ENCODE results near the gene GPR151.
"Not testable (repeated sequence)": the region's sequence is repeated elsewhere in the genome, so short reads cannot be mapped to it uniquely, and the experiment has no call there.

The GPR151 gene

DNA sequence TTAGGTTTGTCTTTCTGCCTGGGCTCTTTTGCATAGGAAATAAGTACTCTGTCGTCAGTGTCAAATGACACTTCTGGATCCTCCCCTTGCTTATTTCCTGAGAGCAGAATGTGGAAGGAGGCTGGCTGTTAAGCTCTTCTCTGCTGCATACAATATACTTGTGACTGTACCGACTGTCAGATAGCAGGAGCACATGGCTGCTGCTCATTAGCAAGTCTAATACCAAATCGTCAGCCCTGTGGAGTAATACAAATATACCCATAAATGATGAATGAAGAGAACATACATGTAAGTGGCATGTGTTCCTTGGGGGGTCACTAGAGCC is at the start of gene GPR151:
Gene GPR151 (minus strand): TSS at position 40 of the 325 bp plus-strand sequence. CDS start 77 bp downstream, outside the sequence.
- in situ Hi-C loops (cut with MboI; ENCODE audit: low sequenced_read_pairs) = no loop called here

DNA sequence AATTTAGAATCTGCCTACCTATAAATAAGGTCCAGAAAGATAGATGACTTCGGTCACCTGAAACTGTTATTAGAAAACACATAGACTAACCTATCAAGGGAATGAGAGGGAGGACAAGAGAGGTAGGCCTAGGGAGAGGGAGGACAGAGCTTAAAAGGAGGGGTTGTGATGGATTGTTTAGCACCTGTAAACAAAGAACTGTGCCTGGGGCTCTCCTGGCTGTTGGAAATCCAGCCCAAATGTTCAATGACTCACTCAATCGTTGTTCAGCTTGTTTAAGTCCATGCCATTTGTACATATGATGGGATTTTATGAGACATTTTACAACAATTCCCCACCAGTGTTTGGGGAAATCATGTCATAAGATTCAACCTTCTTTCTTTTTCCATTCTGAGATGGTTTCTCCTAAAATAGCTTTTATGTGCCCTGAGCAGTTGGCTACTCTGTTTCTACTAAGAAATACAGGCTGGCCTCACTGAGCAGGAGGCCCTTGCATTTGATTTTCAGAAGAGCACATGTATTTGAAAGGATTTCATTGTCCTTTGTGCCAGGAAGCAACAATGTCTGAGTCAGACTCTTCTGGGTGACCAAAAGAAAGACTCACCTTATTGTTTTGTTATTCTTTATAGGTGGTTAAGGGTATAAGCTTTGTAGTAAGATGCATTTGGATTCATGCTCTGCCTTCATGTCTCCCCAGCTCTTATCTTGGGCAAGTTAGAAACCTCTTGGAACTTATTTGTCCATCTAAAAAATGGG is 48.2 kb upstream of the GPR151 start:
- in situ Hi-C loops (cut with MboI; ENCODE audit: low sequenced_read_pairs) = no loop called here

DNA sequence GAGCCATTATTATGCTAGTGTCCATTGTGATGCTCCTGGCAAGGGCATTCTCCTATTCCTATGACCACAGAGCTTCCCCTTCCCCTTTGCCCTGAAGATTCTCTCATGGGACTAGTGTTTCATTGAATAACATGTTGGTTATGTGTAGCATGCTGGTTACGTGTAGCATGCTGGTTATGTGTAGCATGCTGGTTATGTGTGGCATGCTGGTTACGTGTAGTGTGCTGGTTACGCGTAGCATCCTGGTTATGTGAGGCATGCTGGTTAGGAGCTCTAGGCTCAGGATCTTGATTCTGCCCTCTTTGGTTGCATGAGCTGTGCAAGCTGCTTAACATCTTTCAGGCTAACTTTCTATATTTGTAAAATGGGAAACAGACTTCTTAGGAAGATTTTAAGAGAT is 46.5 kb upstream of the GPR151 start:
- in situ Hi-C loops (cut with MboI; ENCODE audit: low sequenced_read_pairs) = no loop called here

DNA sequence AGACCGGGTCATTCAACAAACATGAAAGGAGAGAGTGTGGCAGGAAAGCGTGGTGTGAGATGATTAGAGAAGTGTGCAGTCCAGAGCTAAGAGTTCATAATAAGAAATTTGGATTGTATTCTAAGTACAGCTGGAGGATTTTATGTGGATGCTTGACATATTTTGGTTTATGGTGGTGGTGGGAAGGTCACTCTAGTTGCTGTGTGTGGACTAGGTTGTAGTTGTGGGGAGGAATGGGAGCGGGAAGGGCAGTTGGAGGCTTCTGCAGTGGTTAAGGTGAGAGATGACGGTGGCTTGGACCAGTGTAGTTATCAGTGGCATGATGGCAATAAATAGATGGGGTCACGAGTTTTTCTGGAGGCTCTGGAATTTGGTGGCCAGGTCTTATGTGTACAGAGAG is 45.7 kb upstream of the GPR151 start:
- in situ Hi-C loops (cut with MboI; ENCODE audit: low sequenced_read_pairs) = no loop called here

DNA sequence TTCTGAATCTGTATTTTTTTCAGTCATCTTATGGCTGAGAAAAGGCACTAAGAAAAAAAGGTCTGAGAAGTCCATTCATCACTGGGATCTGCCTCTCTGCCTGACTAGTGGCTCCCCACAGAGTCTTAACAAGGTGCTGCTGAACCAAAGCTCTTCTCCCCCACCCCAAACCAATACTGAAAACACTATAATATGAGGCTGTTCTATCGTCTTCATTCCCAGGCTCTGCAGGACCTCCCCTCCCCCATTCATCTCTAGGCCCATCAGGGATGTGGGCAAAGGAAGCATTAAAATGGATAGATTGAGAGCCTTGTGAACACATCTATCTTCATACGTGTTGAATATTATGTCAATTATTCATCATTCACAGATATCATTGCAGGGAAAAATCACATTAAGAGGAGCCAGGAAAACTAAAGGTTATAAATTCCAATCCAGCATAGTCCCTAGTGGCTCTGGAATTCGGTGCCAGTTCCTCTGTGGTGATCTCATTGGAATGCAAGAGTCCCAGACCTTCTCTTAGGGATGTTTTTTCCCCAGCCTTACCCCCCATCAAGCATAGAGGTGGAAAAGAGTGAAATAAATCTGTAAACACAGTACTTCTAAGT is 44.3 kb upstream of the GPR151 start:
- in situ Hi-C loops (cut with MboI; ENCODE audit: low sequenced_read_pairs) = no loop called here

DNA sequence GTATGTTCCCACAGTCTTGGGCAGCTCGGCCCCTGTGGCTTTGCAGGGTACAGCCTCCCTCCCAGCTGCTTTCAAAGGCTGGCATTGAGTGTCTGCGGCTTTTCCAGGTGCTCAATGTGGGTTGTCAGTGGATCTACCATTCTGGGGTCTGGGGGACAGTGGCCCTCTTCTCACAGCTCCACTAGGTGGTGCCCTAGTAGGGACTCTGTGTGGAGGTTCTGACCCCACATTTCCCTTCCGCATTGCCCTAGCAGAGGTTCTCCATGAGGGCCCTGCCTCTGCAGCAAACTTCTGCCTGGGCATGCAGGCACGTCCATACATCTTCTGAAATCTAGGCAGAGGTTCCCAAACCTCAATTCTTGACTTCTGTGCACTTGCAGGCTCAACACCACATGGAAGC is 40.9 kb upstream of the GPR151 start:
- in situ Hi-C loops (cut with MboI; ENCODE audit: low sequenced_read_pairs) = not testable (repeated sequence)

DNA sequence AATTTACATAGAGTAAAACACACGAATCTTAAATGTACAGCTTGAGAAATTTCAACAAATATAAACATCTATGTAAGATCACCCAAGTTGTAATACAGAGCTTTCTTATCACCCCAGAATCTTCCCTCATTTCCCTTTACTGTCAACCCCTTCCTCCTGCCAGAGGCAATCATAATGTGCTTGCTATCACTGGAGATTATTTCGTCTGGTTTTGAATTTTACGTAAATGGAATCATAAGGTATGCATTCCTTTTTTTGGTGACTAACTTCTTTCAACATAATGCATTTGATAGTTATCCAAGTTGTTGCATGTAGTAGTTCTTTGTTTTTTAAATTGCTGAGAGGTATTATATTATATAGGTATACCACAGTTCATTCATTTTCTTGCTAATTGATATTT is 37.5 kb upstream of the GPR151 start:
- in situ Hi-C loops (cut with MboI; ENCODE audit: low sequenced_read_pairs) = no loop called here

DNA sequence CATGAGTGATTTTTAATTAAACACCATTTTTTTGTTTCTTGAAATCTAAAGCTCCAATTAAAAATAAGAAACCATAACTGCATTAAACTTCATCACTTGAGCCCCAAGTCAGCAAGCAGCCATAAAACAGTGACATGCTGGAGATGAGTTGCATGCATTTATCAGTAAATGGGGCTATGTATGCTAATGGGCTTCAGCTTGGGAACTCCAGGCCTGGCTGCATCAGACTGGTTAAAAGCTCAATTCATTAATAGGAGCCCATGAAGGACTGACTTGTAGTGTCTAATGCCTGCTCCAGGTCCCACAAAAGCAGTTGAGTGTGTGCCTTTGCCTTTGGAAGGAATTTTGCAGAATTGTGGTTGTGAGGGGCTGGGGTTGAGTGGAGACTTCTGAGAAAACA is 33.6 kb upstream of the GPR151 start:
- in situ Hi-C loops (cut with MboI; ENCODE audit: low sequenced_read_pairs) = loop anchor here (25.0 kb wide), 1 partner anchor 413 kb away; no protein-coding TSS in a partner anchor

DNA sequence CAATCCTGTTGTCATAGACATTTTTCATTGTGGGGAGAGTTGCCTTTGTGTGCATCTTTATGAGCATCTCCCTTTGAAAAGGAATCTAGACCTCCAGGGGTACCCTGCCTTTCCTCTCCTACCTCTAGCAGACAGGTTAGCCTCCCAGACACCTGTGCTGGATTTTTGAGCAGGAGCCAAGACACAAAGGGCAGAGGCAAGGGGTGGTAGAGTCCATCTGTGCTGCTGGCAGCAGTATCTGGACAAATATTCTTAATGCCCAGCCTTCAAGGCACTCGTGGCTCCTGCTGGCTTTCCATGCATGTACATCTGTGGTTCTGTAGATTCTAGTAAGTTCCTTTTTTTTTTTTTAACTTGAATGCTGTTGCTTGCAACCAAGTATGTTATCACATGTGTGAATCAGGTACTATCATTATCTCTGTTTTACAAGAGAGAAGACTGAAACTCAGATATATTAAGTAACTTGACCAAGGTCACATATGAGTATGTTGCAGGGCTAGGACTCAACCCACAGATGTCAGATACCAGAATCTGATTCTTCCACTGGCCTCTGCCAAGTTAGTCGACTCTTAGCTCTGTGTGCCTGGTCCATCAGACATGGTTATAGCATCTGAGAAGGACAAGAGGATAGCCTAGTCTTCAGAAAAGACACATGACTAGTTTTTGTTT is 32.9 kb upstream of the GPR151 start:
- in situ Hi-C loops (cut with MboI; ENCODE audit: low sequenced_read_pairs) = loop anchor here (25.0 kb wide), 1 partner anchor 413 kb away; no protein-coding TSS in a partner anchor

DNA sequence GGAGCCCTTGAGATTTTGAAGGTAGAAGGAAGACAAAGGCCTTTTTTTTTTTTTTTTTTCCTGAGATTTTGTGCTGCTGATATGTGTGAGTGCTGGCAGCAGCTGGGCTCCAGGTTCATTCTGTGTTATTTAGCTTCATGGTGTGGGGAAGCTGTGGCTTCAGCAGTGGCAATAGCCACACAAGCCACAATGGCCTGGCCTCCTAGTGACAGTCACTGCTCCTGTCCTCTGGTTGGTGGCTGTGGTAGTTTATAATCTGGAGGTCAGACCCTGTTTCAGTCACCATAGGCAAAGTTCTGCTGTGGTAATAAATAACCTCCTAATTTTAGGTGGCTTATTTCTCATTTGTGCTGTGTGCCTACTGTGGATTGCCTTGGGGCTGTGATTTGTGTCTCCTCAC is 28.2 kb upstream of the GPR151 start:
- in situ Hi-C loops (cut with MboI; ENCODE audit: low sequenced_read_pairs) = loop anchor here (25.0 kb wide), 1 partner anchor 418 kb away; no protein-coding TSS in a partner anchor

DNA sequence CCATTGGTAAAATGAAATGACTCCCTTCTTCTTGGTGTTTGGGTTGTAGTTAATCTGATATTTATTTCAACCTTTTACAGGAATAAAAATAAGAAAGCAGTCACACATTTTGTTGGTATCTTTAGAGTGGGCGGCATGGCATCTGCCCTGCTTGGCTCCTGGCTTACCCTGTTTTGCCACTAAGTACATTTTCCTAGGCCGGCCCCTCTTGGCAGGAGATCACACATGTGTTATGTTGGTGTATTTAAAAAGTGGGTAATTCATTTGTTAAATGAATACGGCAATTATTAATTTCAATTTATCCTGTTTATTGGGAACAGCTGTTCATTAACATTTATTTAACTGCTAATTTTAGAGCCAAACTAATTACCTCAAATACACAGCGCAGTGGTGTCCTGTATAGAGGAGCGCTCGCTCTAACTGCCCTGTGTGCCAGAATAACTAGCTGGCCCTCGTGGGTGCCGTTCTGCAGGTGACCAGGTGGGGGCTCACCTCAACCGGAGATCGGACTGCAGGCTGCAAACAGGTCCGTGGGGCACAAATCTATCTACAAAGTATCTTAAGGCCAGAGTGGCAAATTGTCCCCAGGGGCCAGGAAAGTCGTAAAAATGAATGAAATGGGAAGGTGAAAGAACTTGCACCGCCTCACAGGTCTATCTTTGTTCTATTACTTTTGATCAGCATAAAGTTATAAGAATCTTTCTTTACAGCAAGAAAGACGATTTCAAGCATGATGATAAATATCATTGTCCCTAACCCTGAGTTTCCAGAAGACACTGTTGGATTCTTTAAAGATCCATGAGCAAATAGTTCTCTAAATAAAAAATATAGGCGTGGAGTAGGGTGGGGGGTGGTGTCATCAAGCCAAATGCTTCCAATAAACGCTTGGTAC is 26.2 kb upstream of the GPR151 start:
- in situ Hi-C loops (cut with MboI; ENCODE audit: low sequenced_read_pairs) = loop anchor here (25.0 kb wide), 1 partner anchor 420 kb away; no protein-coding TSS in a partner anchor

DNA sequence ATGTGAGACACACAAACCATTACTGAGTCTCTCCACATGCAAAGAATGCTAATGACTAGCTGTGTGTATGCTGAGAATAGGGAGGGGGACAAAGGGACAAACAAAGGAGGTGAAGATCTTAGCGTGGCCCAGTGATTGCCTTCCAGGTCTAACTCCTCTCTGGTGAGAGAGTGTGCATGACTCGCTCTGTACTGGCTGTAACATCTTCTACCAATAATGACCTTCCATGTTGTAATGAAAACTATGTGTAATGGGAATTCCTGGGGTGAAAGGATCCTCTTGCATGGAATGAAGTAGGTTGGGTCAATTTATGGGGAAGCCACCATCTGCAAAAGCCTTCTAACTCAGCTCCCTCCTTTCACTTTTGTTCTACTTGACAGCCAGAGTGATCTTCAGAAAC is 24.4 kb upstream of the GPR151 start:
- in situ Hi-C loops (cut with MboI; ENCODE audit: low sequenced_read_pairs) = loop anchor here (25.0 kb wide), 1 partner anchor 422 kb away; no protein-coding TSS in a partner anchor

DNA sequence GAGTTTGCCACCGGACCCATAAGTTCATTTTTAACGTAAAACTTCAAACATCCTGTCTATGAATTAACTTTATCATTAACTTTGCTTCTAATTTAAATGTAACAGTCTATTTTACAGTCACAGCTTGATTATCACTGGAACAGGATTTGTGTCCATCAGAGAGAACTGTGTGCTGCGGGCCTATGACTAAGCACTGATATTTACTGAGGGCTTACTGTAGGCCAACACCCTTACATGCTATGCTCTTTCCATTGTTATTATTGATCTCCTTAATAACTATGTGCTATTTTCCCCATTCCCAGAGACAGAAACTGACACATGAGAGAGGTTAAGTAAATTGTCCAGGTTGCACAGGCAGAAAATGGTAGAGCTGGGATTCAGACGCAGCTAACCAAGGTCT is 24.0 kb upstream of the GPR151 start:
- in situ Hi-C loops (cut with MboI; ENCODE audit: low sequenced_read_pairs) = loop anchor here (25.0 kb wide), 1 partner anchor 422 kb away; no protein-coding TSS in a partner anchor

DNA sequence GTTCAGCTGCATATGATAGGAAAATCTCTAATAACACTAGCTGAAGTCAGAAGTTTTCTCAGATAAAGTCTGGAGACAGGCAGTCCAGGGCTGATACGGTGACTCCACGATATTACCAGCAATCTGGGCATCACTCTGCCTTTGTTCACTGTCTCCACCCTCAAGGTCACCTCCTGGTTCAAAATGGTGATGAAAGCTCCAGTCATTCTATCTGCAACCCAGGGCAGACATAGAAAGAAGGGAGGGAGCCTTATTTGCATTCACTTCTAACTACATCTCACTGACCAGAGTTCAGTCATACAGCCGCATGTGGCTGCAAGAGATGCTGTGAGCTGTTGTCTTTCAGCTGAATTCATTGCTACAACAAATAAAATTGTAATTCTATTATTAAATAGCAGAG is 22.4 kb upstream of the GPR151 start:
- in situ Hi-C loops (cut with MboI; ENCODE audit: low sequenced_read_pairs) = loop anchor here (25.0 kb wide), 1 partner anchor 424 kb away; no protein-coding TSS in a partner anchor

DNA sequence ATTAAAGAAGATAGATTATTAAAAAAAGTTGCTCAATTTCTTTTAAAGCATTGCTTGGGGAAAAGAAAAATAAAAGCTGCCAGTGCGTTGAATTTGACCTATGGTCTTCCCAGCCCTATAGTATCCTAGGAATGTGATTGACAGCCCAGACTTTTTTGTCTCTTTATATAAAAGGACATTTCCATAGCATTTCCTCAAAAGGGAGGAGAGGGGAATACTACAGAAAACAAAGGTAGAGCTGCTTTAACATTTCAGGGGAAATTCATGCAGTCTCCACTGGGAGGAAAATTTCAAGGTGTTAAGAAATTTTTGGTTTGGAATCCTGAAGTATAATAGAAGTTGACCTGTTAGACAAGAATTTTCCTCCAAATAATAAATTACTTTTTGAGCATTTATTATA is 17.9 kb upstream of the GPR151 start:
- in situ Hi-C loops (cut with MboI; ENCODE audit: low sequenced_read_pairs) = loop anchor here (25.0 kb wide), 1 partner anchor 428 kb away; no protein-coding TSS in a partner anchor

DNA sequence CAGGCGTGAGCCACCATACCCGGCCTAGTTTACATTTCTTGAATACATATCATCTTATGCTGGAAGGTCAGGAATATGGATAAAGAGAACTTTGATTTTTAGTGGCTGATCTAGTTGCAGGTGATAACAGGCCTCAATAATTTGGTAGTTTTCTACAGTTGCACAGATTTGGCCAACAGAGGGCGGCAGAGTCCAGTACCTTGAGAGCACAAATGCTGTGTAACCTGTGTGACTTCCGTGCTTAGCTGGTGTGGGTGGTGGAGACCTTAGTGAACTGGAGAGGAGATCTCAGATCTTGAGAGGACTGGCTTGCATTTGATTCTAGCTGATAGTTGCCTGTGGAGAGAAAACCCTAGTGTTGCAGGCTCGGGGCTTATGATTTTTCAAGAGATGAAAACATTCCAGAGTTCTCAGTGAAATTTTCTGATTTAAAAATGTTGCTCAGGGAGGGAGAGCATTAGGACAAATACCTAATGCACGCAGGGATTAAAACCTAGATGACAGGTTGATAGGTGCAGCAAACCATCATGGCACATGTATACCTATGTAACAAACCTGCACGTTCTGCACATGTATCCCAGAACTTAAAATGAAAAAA is 17.4 kb upstream of the GPR151 start:
- in situ Hi-C loops (cut with MboI; ENCODE audit: low sequenced_read_pairs) = loop anchor here (25.0 kb wide), 1 partner anchor 429 kb away; no protein-coding TSS in a partner anchor

DNA sequence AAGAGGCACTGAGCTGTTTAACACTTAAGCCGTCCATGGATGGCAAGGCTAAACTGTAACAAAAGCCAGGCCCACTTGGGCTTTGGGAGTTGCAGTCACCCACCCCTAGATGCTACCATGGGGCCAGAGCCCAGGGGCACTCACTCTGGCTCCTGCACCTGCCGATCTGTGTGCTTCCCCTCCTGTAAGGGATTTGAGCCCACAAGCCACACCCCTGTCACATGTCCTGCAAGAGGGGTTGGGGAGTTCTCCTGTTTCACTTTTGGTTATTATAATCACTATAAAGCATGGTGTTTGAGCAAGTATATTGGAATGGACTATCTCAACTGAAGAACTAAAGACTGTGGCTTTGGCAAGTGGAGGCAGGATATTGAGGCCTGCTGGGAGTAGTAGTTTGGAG is 14.0 kb upstream of the GPR151 start:
- in situ Hi-C loops (cut with MboI; ENCODE audit: low sequenced_read_pairs) = loop anchor here (25.0 kb wide), 1 partner anchor 432 kb away; no protein-coding TSS in a partner anchor

DNA sequence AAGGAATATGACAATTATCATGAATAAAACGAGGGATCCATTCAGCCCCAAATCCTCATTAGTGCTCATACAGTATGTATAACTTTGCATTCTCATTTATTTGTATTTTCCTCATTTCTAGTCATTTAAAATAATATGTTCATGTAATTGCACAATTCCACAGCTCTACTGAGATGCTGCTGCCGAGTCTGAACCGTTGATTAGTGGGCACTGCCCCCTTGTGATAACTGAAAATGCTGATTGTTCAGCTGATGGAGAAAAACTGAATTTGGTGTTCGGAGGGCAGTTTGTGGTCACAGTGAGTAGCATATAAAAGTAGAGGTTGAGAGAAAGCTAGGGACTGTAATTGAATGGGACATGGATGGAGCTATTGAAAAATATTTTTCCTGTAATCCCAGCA is 12.2 kb upstream of the GPR151 start:
- in situ Hi-C loops (cut with MboI; ENCODE audit: low sequenced_read_pairs) = loop anchor here (25.0 kb wide), 1 partner anchor 434 kb away; no protein-coding TSS in a partner anchor

DNA sequence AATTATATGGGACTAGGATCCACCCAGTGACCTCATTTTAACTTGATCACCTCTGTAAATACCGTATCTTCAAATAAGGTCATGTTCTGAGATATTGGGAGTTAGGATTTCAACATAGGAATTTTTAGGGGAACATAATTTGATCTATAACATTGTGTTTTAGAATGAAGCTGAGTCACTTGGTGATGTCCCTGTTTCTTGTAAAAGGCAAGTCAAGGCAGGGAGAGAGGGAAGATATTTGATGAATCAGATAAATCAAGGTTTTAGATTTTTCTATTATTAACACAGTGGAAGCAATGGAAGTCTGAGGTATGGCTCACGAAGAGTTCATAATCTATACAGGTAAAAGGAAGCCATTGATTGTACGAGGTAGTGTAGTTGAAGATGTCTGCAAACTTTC is 11.8 kb upstream of the GPR151 start:
- in situ Hi-C loops (cut with MboI; ENCODE audit: low sequenced_read_pairs) = loop anchor here (25.0 kb wide), 1 partner anchor 435 kb away; no protein-coding TSS in a partner anchor

DNA sequence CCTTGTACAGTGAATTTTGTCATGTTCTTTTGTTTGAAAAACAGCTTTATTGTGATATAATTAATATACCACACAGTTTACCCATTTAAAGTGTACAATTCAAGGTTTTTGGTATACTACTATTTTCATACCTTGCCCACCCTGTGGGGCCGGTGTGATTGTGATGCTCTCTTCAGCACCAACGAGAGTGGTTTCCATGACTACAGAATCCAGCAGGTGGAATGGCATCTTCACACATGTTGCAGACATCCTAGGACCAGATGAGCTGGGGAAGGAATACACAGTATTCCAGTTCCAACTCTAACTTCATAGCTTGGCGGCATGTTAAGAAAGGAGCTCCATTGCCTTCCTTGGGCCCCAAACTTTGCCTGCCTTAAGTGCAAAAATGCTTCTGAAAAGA is 7.7 kb upstream of the GPR151 start:
- in situ Hi-C loops (cut with MboI; ENCODE audit: low sequenced_read_pairs) = no loop called here

Measured in HL-60/S4 treated with retinoic acid at 250 ng/mL for 4 days and 3 days (cell line).